ENCODE data around the gene PLA2G6. TPM values are rescaled to one million over a fixed set of nuclear protein-coding genes. Genes with fewer than 3 reads are reported as not detected.

PLA2G6 gene
- total RNA-seq, 1 experiment from 2014 or later, result 29.9 TPM

GRCh38 chr22:38221407-38221806, 39.8 kb upstream of the PLA2G6 start:
- H3K9me3 Mint-ChIP-seq, result no peaks in the 10 kb centered on the region
- CTCF ChIA-PET, result interaction anchor here (1.0 to 2.6 kb wide), 4 partner anchors 9 to 169 kb away, joined by 3 to 9 read pairs (median 5); no protein-coding TSS in a partner anchor
- ATAC-seq, result no peak

DNA sequence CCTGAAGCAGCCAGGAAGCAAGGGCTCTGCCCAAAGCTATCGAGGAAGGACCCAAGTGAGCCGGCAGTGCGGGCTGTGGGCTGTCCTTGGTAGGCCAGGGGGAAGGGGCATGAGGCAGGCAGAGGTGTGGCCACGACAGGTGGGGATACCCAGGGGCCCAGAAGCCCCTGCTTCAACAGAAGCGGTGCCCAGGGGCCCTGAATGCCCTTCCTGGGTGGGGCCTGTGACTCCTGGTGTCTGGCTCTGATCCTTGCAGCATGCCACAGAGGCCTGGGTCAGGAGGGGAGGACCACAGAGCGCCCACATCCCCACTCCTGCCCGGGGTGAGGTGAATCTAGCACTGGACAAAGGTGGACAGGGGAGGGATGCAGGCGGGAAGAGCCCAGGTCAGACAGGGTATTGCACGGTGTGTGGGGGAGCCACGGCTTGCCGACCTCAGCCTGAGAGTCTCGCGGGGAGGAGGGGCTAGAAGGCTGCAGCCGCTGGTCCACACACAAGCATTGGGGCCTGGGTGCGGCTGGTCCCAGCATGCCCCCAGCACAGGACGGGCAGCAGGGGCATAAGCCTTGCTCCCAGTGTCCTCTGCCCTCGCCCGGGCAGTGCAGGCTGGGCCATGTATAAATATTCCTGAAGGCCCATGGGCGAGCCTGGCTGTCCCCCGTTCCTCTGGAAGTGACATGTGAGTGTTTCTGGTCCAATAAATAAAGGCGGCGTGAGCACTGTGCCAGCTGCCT, 39.2 kb upstream of the PLA2G6 start:
- no peak overlapping the region for H3K4me3 Mint-ChIP-seq
- H3K4me1 Mint-ChIP-seq, result peaks cover 17% of the 10 kb centered on the region
- H3K27me3 Mint-ChIP-seq (ENCODE audit: low read depth), result no peaks in the 10 kb centered on the region
- ATAC-seq (no peak; the same call in 1 of the 2 replicates), DNase-seq (ENCODE audit: low spot score) (no peak)
- CTCF ChIA-PET, result interaction anchor here (1.4 to 2.6 kb wide), 4 partner anchors 10 to 168 kb away, joined by 3 to 9 read pairs (median 6); partner anchors contain the start of gene MAFF
- peaks cover 12% of the 10 kb centered on the region for H3K36me3 Mint-ChIP-seq
- POLR2A ChIA-PET, result no interaction called here
- no peak overlapping the region for H3K27ac Mint-ChIP-seq
- no peaks in the 10 kb centered on the region for H3K9me3 Mint-ChIP-seq
- TF ChIP-seq PRRX2 (CRISPR knock-in tag; IDR thresholded peaks at IDR 0.05) (no peak), PREB (CRISPR knock-in tag; IDR thresholded peaks at IDR 0.05; ENCODE audit: borderline replicate concordance) (no peak), FOXP1 (CRISPR knock-in tag; IDR thresholded peaks at IDR 0.05; ENCODE audit: borderline replicate concordance) (no peak), EMX1 (CRISPR knock-in tag; IDR thresholded peaks at IDR 0.05) (no peak), PRDM15 (CRISPR knock-in tag; IDR thresholded peaks at IDR 0.05) (no peak)
- TF ChIP-seq, protein P1, sequence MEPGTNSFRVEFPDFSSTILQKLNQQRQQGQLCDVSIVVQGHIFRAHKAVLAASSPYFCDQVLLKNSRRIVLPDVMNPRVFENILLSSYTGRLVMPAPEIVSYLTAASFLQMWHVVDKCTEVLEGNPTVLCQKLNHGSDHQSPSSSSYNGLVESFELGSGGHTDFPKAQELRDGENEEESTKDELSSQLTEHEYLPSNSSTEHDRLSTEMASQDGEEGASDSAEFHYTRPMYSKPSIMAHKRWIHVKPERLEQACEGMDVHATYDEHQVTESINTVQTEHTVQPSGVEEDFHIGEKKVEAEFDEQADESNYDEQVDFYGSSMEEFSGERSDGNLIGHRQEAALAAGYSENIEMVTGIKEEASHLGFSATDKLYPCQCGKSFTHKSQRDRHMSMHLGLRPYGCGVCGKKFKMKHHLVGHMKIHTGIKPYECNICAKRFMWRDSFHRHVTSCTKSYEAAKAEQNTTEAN (CRISPR knock-in tag; IDR thresholded peaks at IDR 0.05), result no peak

More at GRCh38 chr22:38221407-38221806, 39.8 kb upstream of the PLA2G6 start:
- DNase-seq (ENCODE audit: low spot score), result no peak
- Mint-ChIP-seq H3K27me3 (ENCODE audit: low read depth) (no peaks in the 10 kb centered on the region), H3K36me3 (peaks cover 12% of the 10 kb centered on the region), H3K4me3 (no peak overlapping the region), H3K4me1 (peaks cover 17% of the 10 kb centered on the region), H3K27ac (no peak overlapping the region)
- TF ChIP-seq E2F4 (CRISPR knock-in tag; IDR thresholded peaks at IDR 0.05; ENCODE audit: borderline replicate concordance, low read depth) (no peak), KAT7 (CRISPR knock-in tag; IDR thresholded peaks at IDR 0.05; ENCODE audit: borderline replicate concordance) (no peak), MYBL2 (CRISPR knock-in tag; IDR thresholded peaks at IDR 0.05) (no peak), GTF2I (CRISPR knock-in tag; conservative IDR thresholded peaks at IDR 0.05) (no peak), ZBTB21 (CRISPR knock-in tag; IDR thresholded peaks at IDR 0.05; ENCODE audit: borderline replicate concordance) (no peak), ZNF317 (CRISPR knock-in tag; IDR thresholded peaks at IDR 0.05; ENCODE audit: borderline replicate concordance, low read depth) (no peak), CBFB (CRISPR knock-in tag; IDR thresholded peaks at IDR 0.05; ENCODE audit: low read depth) (no peak), FOXP4 (CRISPR knock-in tag; IDR thresholded peaks at IDR 0.05) (no peak), ZNF396 (CRISPR knock-in tag; IDR thresholded peaks at IDR 0.05; ENCODE audit: borderline replicate concordance) (no peak), IRF2 (CRISPR knock-in tag; IDR thresholded peaks at IDR 0.05; ENCODE audit: borderline replicate concordance, low read depth) (no peak), RELA (CRISPR knock-in tag; IDR thresholded peaks at IDR 0.05; ENCODE audit: borderline replicate concordance) (no peak), OVOL2 (CRISPR knock-in tag; IDR thresholded peaks at IDR 0.05; ENCODE audit: borderline replicate concordance) (no peak), JAZF1 (CRISPR knock-in tag; IDR thresholded peaks at IDR 0.05) (no peak)
- TF ChIP-seq, protein P2, sequence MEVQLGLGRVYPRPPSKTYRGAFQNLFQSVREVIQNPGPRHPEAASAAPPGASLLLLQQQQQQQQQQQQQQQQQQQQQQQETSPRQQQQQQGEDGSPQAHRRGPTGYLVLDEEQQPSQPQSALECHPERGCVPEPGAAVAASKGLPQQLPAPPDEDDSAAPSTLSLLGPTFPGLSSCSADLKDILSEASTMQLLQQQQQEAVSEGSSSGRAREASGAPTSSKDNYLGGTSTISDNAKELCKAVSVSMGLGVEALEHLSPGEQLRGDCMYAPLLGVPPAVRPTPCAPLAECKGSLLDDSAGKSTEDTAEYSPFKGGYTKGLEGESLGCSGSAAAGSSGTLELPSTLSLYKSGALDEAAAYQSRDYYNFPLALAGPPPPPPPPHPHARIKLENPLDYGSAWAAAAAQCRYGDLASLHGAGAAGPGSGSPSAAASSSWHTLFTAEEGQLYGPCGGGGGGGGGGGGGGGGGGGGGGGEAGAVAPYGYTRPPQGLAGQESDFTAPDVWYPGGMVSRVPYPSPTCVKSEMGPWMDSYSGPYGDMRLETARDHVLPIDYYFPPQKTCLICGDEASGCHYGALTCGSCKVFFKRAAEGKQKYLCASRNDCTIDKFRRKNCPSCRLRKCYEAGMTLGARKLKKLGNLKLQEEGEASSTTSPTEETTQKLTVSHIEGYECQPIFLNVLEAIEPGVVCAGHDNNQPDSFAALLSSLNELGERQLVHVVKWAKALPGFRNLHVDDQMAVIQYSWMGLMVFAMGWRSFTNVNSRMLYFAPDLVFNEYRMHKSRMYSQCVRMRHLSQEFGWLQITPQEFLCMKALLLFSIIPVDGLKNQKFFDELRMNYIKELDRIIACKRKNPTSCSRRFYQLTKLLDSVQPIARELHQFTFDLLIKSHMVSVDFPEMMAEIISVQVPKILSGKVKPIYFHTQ (CRISPR knock-in tag; IDR thresholded peaks at IDR 0.05), result no peak
- TF ChIP-seq, protein P3, sequence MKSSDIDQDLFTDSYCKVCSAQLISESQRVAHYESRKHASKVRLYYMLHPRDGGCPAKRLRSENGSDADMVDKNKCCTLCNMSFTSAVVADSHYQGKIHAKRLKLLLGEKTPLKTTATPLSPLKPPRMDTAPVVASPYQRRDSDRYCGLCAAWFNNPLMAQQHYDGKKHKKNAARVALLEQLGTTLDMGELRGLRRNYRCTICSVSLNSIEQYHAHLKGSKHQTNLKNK (CRISPR knock-in tag; IDR thresholded peaks at IDR 0.05), result no peak
- POLR2A ChIA-PET, result no interaction called here
